GM19099 (cell line): Measurements from ENCODE around the gene NHSL2.

Experiments used
- POLR2A ChIP-seq: IDR thresholded peaks from 3 replicates; pipeline ENCODE4 v1.6.1; 2011; ENCODE audit warnings: low read depth; ENCODE audit not compliant: insufficient read length; ENCODE audit errors: extremely low read depth

Gene NHSL2

DNA sequence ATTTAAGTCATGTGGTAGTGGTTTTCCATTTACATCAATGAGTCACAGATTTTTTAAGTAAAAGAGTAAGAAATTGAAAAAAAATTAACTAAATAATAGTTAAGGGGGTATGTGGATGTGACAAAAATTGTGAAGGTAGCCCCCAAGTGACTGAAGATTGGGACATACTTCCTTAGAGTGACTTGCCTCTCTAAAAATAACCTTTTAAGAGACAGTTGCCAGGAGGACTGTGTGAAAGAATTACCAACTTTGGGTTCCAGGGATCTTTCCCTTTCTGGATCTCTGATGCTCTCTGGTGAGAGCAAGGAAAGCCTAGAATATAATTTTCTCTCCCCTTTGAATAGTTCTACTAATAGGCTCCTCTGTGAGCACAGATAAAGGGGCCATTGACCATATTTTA lies 42.7 kb downstream of the NHSL2 start:
- no peak for TF ChIP-seq POLR2A

DNA sequence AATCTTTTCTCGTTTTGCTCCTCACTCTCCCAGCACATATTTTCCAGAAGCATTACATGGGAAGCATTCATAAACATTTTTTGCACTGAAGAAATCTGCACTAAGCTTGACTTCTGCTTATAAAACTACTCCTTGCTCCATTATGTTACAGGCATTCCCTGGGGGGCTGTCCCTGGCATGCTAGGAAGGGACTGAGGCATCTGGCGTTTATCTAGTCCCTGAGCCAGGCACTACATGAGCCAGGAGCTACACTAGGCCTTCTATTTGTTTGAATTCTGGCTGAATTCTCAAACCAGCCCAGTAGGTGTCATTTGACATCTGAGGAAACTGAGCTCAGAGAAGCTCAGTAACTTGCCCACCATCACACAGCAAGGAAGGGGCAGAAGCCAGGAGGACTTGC lies 43.3 kb downstream of the NHSL2 start:
- no peak for TF ChIP-seq POLR2A

DNA sequence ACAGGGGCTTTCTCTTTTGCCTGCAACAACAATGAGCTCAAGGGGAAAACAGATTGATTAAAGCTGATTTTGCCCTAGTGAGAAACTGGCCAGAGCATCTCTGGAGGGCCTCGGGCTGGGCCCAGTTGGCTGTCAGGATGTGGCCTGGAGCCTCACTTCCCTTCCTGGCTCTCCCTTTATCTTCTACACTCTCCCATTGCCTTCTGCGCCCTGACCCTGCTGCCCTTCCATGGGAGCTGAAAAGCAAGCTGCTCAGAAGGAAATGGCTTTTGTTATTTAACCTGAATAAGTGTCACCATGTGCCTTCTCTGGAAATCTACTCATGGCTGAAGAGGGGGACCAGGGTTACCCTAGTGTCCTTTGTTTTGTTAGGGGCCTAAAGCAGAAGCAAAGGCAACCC lies 43.8 kb downstream of the NHSL2 start:
- TF ChIP-seq POLR2A = no peak

DNA sequence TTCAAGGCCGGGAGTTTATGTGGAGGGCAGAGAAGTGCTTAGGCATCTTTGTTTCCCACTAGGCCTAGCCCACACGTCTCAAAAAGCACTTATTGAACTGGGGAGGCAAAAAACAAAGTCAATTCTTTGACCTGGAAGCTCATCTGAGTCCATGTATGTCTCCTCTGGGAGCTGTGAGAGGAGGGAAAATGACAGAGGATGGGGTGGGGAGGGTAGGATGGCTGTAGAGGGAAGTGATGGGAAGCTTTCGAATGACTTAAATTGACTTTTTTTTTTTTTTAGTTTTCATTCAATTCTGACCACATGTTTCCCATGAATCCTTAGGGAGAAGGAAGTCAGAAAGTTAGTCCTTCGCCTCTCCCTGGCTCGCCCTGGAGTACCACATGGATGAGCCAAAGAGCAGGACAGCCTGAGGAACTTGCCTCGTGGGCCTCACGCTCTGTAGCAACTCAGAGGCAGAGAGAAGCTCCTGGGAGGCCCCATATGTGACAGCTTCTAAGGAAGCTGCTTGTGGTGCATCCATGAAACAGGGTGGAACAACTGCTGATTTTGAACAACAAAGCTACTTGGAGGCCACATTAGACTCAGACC lies 45.0 kb downstream of the NHSL2 start:
- no peak for TF ChIP-seq POLR2A

DNA sequence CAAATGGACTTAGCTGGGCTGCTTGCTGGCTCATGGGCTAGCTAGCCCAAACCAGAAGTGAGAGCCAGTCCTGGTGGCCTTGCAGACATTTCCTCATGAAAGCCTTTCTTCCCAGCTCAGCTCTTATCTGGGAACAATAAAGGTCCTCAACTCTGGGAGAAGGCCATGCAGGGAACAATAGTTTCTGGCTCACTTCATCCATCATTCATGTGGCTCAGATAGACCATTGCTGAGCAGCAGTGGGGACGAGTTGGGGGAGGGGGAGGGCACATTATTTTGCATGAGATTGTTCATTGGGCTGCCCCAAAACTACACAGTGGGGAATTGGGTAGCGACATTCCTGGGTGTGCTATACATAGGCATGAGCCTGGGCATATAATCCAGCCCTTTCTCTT lies 47.6 kb downstream of the NHSL2 start:
- no peak for TF ChIP-seq POLR2A

DNA sequence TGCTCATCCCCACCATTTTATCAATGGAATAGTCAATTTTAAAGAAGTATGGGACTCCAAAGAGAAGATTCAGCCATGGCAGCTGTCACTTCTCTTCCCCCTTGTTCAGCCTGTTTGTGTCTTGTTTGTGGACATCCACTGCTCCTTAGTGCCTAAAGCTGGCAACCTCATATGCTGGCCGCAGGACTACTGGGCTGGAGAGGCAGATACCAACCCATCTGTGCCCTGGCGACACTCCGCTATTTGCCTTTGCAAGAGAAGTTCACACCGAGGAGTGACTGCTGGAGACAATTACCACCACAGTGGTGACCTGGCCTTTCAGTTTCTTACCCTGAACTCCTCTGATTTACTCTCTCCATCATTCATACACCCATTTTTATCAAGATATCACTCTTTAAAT lies 64.3 kb downstream of the NHSL2 start:
- TF ChIP-seq POLR2A = no peak

DNA sequence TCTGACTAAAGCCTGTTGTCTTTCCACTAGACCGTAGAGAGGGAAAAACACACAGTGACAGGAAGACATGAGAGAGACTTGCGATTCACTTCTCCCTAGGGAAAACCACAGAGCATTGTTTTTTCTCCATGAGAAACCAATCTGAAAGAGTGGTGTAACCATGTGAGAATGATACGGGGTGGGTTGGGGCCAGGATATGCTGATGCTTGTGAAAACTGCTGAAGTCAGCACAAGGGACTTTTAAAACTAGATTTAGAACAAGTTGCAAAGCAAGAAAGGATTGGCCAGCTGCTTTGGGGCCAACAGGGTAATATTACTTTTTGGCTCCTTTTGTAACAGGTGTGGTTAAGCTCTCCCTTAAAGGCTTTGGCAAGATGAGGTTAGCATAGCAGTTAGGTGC lies 66.1 kb downstream of the NHSL2 start:
- no peak for TF ChIP-seq POLR2A

DNA sequence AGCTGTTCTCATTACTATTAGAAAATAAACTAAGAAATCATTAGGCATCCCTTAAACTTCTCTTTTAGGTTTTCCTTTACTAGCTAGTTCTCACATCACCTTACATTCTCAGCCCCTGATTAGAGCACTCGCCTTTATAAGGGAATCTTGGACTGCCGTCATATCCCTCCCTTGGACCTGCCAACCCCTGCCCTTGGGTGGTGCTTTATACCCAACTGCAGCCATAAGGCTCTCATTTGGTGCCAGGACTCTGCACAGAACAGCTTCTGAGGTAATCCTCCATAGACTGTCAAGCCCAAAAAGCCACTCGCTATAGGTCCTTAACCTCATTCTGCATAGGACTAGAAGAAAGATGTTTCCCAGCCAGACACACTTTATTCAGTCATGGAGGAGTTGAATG lies 67.5 kb downstream of the NHSL2 start:
- no peak for TF ChIP-seq POLR2A

DNA sequence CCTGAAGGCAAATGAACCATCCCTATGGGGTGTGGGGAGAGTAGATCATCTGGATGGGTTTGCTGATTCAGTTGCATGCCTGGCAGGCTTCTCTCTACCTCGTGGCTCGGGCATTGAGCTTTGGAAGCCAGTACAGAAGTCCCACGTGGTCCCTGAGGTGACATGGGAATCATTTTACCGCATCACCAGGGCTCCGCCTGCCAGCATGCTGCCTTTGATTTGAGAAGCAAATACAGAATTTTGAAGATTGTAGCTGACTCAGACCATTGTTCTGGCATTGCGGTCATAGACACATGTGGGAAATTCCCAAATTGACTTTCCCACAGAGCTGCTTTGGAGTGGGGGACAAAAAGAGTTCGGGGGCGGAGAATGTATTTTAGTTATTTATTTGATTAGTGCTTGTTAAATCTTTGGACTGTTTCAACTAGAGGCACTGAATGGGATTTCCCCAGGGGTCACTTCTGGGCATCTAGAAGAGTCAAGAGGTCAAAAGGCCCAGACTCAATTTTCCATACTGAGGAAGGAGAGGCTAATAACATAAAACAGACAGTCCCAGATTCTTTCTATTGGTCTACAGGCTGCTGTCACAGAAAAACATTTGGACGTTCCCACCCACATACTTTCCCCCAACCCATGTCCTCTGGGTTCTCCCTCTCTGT lies 79.3 kb downstream of the NHSL2 start:
- TF ChIP-seq POLR2A = no peak

DNA sequence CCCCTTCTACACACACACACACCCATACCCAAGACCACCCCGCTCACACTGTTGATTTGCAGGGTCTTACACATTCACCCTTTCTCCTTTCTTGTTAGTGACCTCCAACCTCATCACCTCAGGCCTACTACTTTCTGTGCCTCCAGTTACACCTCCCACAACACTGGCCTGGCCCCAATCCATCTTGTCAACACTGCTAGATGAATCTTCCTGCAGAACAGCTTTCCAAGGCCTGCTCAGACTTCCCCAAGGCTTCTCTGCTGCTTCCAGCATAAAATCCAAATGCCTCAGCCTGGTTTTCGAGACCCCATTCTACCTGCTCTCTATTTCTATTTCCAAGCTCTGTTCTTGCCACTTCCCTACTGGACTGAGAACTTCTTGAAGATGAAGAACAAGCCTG lies 79.9 kb downstream of the NHSL2 start:
- TF ChIP-seq POLR2A = no peak

DNA sequence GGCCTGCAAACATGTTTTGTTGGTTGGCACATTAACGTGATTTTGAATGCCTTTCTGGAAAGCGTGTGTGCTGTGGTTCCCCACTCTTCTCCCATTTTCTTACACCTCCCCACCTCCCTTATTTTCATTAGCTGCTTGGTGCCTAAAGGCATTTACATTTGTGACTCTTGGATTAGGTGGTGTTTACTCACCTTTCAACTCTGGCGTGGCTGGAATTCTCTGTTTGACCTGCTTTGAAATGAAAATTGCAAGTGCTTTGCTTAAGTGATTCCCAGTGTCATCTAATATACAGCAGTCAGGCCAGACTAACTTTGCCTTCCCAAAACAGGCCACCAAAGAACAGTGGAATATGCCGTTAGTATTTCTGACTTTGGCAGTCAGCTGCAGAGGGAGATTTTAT lies 80.5 kb downstream of the NHSL2 start:
- no peak for TF ChIP-seq POLR2A

DNA sequence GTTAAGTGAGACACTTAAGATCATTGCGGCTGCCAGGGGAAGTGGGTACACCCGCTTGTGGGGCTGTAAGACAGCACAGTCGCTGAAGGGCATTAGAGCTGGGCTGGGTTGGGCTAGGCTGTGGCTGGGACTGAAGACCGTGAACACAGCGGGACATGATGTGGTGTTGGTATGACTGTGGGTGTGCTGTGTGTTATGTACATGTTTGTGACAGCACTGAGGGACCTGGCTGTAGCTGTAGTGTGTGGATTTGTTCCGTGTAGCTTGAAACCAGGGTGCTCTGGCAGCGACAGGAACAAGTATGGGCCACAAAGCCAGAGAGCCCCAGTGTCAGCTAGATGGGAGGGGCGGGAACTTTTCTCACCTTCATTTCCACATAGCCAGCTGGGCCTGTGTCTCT lies 82.1 kb downstream of the NHSL2 start:
- no peak for TF ChIP-seq POLR2A

DNA sequence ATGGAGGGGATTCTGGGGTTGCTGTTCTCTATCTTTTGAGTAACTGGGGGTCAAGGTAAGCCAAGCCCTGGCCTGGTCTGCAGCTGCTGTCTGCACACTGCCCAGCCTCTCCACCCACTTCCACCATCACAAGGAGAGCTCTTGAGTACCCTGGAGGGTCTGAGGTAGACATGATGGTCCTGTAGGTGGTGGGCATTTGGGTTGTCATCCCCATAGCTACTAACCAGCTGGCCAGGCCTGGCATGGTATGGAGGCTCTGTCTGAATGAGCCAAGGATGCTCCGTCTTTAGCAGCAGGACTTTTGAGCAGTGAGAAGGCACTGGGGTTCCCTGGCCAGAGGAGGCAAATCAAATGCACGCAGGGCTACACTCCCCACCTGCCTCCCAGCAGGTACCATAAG lies 82.7 kb downstream of the NHSL2 start:
- no peak for TF ChIP-seq POLR2A

DNA sequence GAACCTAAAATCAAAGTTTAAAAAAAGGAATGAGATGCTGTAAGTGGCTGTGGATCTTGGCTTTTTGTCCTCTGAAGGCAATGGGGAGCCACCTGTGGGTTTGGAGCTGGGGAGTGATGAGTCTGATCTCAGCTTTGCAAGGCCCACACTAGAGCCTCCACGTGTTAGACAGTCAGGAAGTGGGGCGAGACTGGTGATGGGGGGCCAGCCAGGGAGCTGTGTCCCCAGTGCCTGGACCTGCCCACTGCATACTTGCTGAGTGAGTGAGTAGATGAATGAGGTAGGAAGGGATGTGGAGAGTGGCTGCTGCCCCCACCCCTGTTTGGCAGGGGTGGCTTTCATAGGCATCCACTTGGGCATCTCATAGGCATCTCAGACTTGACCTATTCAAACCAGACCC lies 84.0 kb downstream of the NHSL2 start:
- no peak for TF ChIP-seq POLR2A

DNA sequence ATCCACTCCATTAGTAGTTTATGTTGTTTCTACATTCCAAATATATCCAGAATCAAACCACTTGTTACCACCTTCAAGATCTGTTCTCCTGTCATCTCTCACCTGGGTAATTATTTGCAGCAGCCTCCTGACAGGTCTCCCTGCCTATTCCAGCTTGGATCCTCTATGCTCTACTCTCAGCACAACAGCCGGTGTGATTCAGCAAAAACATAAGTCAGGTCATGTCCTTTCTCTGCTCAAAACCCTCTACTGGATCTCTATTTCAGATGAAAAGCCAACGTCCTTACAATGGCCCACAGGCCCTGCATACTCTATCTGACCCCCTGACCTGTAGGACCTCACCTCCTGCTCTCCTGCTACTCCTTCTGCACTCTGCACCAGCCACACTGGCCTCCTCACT lies 84.5 kb downstream of the NHSL2 start:
- no peak for TF ChIP-seq POLR2A

DNA sequence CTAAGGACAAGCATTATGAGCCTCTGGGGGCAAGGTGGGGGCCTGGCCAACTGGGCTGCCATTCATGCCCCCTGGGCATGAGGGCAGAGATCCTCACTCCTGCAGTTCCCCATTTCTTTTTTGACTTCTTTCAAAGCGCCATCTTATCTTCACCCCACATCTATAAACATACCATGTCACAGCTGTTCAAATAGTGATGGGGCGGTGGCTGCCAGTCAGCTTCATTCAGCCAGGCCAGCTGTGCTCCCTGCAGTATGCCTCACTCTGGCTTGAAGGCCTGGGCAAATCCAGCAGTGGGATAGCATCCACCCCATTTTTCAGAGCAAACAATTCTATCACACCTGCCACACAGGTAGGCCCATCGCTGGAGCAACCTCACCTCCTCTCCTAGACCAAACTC lies 85.5 kb downstream of the NHSL2 start:
- TF ChIP-seq POLR2A = no peak

DNA sequence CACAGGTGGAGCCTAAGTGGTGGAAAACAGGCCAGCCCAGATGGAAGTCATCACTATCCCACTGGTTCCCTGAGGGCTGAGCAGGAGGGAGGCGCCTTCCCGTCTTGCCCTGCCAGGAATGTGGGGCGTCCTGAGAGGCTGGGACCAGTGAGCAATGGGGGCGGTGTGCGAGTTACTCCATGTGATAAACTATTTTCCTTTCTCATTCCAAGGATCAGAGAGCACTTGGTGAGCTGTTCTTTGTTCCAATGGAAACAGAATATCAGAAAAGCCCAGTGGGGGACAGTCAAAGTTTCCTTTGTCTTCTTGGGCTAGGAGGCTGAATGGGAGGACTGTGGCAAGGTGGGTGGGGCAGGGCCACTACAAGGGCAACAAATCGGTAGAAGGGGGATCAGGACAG lies 86.2 kb downstream of the NHSL2 start:
- TF ChIP-seq POLR2A = no peak
